ENCODE measurements around the gene NR2F1-AS1.

- TF ChIP-seq CTCF (conservative IDR thresholded peaks at IDR 0.05; ENCODE audit: low read length) (no peak), EZH2phosphoT487 (IDR thresholded peaks at IDR 0.05; ENCODE audit: borderline replicate concordance, low read depth, low read length) (no peak)
These were observed 19.5 kb upstream of the NR2F1-AS1 start for GRCh38 chr5:93600409-93601070.

All from OCI-LY7 (cell line).